ENCODE measurements around the gene GNAZ. TPM values are rescaled to one million over a fixed set of nuclear protein-coding genes. Genes with fewer than 3 reads are reported as not detected.

The GNAZ gene
- total RNA-seq, 1 experiment from 2014 or later: 11.1 TPM

DNA sequence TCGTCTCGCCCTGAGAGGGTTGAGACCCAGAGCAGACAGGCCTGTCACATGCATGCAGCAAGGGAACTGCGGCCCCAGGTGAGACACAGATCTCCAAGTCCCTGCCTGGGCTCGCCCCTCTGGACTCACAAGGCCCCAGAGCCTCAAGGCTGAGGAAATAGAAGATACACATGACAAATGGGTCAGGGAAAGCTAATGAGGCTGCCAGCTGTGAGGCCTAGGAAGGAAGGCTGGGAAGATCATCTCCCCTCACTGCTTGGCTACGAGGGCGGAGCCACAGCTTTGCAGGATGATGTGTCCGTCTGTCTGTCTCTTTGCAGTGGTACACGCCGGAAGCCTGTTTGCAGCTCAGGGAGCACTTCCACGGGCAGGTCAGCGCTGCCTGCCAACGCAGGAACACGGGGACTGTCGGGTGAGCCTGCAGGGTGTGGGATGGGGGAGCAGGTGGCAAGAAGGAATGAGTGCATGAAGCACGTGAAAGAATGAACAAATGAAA is 79.5 kb downstream of the GNAZ start:
- DNase-seq (ENCODE audit: low read depth, low spot score): no peak
- H3K27ac ChIP-seq (ENCODE audit: low read depth, low read length): no peak overlapping the region
- no peak overlapping the region for H3K4me2 ChIP-seq (ENCODE audit: low read length)
- no peaks in the 10 kb centered on the region for H3K36me3 ChIP-seq (ENCODE audit: control insufficient read depth in 1 of 2, insufficient read depth in 2 of 2, low read length in 2 of 2)
- RAD21 ChIA-PET (ENCODE audit: low non-redundant PET in 1 of 2, low total read pairs in 2 of 2, uncharacterized antibody in 2 of 2, unreplicated experiment in 2 of 2): no interaction called here
- POLR2A ChIA-PET: no interaction called here
- H3K4me1 ChIP-seq (ENCODE audit: control insufficient read depth in 1 of 2, insufficient read depth in 2 of 2, low read length in 2 of 2): peaks cover 10 to 27% of the 10 kb centered on the region in 2 experiments
- CTCF ChIA-PET: no interaction called here
- no peaks in the 10 kb centered on the region for H4K20me1 ChIP-seq (ENCODE audit: insufficient read depth)
- H3K9ac ChIP-seq (ENCODE audit: low read length): no peak overlapping the region
- H3K9me3 ChIP-seq (ENCODE audit: control insufficient read depth in 1 of 2, insufficient read depth in 1 of 2, low read depth in 1 of 2, low read length in 2 of 2): no peaks in the 10 kb centered on the region
- H3K4me3 ChIP-seq (replicated peaks in 1 of 2; ENCODE audit: low read depth in 1 of 2, low read length in 2 of 2): no peak overlapping the region
- BruUV-seq (replicated peaks): no TSS peak
- intact Hi-C loops (cut with micrococcal nuclease): no loop called here
- H3K27me3 ChIP-seq (ENCODE audit: insufficient read depth, low read length): no peaks in the 10 kb centered on the region
- TF ChIP-seq SP1 (IDR thresholded peaks at IDR 0.05; ENCODE audit: low read depth) (no peak), JUND (IDR thresholded peaks at IDR 0.05) (no peak), SRF (IDR thresholded peaks at IDR 0.05; ENCODE audit: low read depth) (no peak), ELF1 (IDR thresholded peaks at IDR 0.05; ENCODE audit: borderline replicate concordance, low read depth) (no peak), RAD21 (IDR thresholded peaks at IDR 0.05; ENCODE audit: low read depth) (no peak)
- no peaks in the 10 kb centered on the region for H3K9me2 ChIP-seq (ENCODE audit: insufficient read depth)
- H2AFZ ChIP-seq (ENCODE audit: low read depth, low read length, poor library complexity, severe bottlenecking): no peak overlapping the region
- no peak for ATAC-seq
- H3K79me2 ChIP-seq (ENCODE audit: insufficient read depth, low read length): no peaks in the 10 kb centered on the region

DNA sequence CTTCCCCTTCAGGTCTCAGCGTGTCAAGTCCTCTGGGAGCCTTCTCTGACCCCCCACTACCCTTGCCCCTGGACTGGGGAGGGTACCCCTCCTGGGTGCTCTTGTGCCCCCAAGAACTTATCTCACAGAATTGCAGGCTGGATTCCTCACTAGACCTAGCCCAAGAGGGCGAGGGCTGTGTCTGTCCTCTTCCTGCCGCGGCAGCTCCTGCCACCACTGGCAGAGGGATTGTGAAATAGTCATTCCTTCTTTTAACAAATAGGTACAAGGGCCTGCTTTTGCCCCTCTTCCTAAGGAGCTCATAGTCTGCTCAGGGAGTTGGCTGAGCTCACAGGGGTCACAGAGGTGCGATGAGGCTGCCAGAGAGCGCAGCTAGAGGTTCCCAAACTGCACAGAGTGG is 80.4 kb downstream of the GNAZ start:
- H3K27me3 ChIP-seq (ENCODE audit: insufficient read depth, low read length): no peaks in the 10 kb centered on the region
- no peaks in the 10 kb centered on the region for H3K9me2 ChIP-seq (ENCODE audit: insufficient read depth)
- no peak overlapping the region for H3K4me3 ChIP-seq (replicated peaks in 1 of 2; ENCODE audit: low read depth in 1 of 2, low read length in 2 of 2)
- no peaks in the 10 kb centered on the region for H3K36me3 ChIP-seq (ENCODE audit: control insufficient read depth in 1 of 2, insufficient read depth in 2 of 2, low read length in 2 of 2)
- H3K9me3 ChIP-seq (ENCODE audit: control insufficient read depth in 1 of 2, insufficient read depth in 1 of 2, low read depth in 1 of 2, low read length in 2 of 2): no peaks in the 10 kb centered on the region
- no peaks in the 10 kb centered on the region for H3K79me2 ChIP-seq (ENCODE audit: insufficient read depth, low read length)
- no peaks in the 10 kb centered on the region for H4K20me1 ChIP-seq (ENCODE audit: insufficient read depth)
- TF ChIP-seq POLR2AphosphoS5 (IDR thresholded peaks at IDR 0.05; ENCODE audit: low read depth, low read length): no peak
- TF ChIP-seq, protein P1, sequence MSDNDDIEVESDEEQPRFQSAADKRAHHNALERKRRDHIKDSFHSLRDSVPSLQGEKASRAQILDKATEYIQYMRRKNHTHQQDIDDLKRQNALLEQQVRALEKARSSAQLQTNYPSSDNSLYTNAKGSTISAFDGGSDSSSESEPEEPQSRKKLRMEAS (IDR thresholded peaks at IDR 0.05): no peak
- no peak for TF ChIP-seq CBX3 (IDR thresholded peaks at IDR 0.05; ENCODE audit: low read depth)
- no peak for TF ChIP-seq EZH2phosphoT487 (IDR thresholded peaks at IDR 0.05; ENCODE audit: borderline replicate concordance)
- no peak for TF ChIP-seq ZNF274 (IDR thresholded peaks at IDR 0.05; ENCODE audit: low read depth, low read length)
- TF ChIP-seq, protein P2, sequence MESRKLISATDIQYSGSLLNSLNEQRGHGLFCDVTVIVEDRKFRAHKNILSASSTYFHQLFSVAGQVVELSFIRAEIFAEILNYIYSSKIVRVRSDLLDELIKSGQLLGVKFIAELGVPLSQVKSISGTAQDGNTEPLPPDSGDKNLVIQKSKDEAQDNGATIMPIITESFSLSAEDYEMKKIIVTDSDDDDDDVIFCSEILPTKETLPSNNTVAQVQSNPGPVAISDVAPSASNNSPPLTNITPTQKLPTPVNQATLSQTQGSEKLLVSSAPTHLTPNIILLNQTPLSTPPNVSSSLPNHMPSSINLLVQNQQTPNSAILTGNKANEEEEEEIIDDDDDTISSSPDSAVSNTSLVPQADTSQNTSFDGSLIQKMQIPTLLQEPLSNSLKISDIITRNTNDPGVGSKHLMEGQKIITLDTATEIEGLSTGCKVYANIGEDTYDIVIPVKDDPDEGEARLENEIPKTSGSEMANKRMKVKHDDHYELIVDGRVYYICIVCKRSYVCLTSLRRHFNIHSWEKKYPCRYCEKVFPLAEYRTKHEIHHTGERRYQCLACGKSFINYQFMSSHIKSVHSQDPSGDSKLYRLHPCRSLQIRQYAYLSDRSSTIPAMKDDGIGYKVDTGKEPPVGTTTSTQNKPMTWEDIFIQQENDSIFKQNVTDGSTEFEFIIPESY (IDR thresholded peaks at IDR 0.05; ENCODE audit: extremely low read depth, insufficient replicate concordance, low read length): no peak
- TF ChIP-seq TCF7L2 (IDR thresholded peaks at IDR 0.05; ENCODE audit: borderline replicate concordance, extremely low read depth, insufficient read depth, insufficient read length): no peak
- TF ChIP-seq ZFX (IDR thresholded peaks at IDR 0.05): no peak
- TF ChIP-seq ELF1 (IDR thresholded peaks at IDR 0.05; ENCODE audit: borderline replicate concordance, low read depth): no peak
- TF ChIP-seq SP1 (IDR thresholded peaks at IDR 0.05; ENCODE audit: low read depth): no peak
- no peak for TF ChIP-seq EGR1 (IDR thresholded peaks at IDR 0.05; ENCODE audit: low read depth)
- no peak for TF ChIP-seq POLR2A (IDR thresholded peaks at IDR 0.05; ENCODE audit: borderline replicate concordance, extremely low read depth, insufficient read depth, insufficient read length)
- TF ChIP-seq, protein P3, sequence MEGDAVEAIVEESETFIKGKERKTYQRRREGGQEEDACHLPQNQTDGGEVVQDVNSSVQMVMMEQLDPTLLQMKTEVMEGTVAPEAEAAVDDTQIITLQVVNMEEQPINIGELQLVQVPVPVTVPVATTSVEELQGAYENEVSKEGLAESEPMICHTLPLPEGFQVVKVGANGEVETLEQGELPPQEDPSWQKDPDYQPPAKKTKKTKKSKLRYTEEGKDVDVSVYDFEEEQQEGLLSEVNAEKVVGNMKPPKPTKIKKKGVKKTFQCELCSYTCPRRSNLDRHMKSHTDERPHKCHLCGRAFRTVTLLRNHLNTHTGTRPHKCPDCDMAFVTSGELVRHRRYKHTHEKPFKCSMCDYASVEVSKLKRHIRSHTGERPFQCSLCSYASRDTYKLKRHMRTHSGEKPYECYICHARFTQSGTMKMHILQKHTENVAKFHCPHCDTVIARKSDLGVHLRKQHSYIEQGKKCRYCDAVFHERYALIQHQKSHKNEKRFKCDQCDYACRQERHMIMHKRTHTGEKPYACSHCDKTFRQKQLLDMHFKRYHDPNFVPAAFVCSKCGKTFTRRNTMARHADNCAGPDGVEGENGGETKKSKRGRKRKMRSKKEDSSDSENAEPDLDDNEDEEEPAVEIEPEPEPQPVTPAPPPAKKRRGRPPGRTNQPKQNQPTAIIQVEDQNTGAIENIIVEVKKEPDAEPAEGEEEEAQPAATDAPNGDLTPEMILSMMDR (IDR thresholded peaks at IDR 0.05 in 2 of 3, conservative IDR thresholded peaks at IDR 0.05 in 1 of 3; ENCODE audit: borderline replicate concordance in 1 of 3, insufficient read depth in 1 of 3, low read depth in 2 of 3, low read length in 2 of 3): no peak
- no peak for TF ChIP-seq SIN3A (IDR thresholded peaks at IDR 0.05; ENCODE audit: low read depth)
- TF ChIP-seq, protein P4, sequence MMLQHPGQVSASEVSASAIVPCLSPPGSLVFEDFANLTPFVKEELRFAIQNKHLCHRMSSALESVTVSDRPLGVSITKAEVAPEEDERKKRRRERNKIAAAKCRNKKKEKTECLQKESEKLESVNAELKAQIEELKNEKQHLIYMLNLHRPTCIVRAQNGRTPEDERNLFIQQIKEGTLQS (IDR thresholded peaks at IDR 0.05): no peak
- TF ChIP-seq YY1 (IDR thresholded peaks at IDR 0.05; ENCODE audit: extremely low read depth, insufficient replicate concordance, low read depth, low read length): no peak
- H3K4me1 ChIP-seq (ENCODE audit: control insufficient read depth in 1 of 2, insufficient read depth in 2 of 2, low read length in 2 of 2): peaks cover 9 to 21% of the 10 kb centered on the region in 2 experiments
- no peak overlapping the region for H3K4me2 ChIP-seq (ENCODE audit: low read length)
- intact Hi-C loops (cut with micrococcal nuclease): no loop called here
- no peak overlapping the region for H3K27ac ChIP-seq (ENCODE audit: low read depth, low read length)
- DNase-seq (ENCODE audit: low read depth, low spot score): no peak
- no peak overlapping the region for H3K9ac ChIP-seq (ENCODE audit: low read length)
- no TSS peak for BruUV-seq (replicated peaks)
- ChIA-PET POLR2A (no interaction called here), CTCF (no interaction called here), RAD21 (ENCODE audit: low non-redundant PET in 1 of 2, low total read pairs in 2 of 2, uncharacterized antibody in 2 of 2, unreplicated experiment in 2 of 2) (no interaction called here)
- no peak overlapping the region for H2AFZ ChIP-seq (ENCODE audit: low read depth, low read length, poor library complexity, severe bottlenecking)
- ATAC-seq: no peak

Data from HCT116 (cell line).